ENCODE measurements around the gene DOCK6. TPM values are rescaled to one million over a fixed set of nuclear protein-coding genes. Genes with fewer than 3 reads are reported as not detected.
A peak's percentile ranks its signal among the peaks of the same experiment; 100 is the strongest.
"Not testable (repeated sequence)": the region's sequence is repeated elsewhere in the genome, so short reads cannot be mapped to it uniquely, and the experiment has no call there.

Gene DOCK6
- total and polyA plus RNA-seq, 8 donors, result 65.6 to 111 (median 79.1) TPM

DNA sequence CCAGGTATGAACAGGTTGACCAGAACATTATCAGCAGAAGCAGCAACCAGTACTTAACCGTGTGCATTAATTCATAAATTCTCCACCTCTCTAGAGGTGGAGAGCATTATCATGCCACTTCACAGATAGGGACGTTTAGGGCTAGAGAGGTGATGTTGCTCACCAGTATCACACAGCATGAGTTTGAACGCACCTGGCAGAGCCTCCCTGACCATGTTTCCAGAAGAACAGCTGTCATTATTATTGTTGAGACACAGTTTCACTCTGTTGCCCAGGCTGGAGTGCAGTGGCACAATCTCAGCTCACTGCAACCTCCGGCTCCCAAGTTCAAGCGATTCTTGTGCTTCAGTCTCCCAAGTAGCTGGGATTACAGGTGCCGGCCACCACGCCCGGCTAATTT lies 71.8 kb downstream of the DOCK6 start:
- Histone ChIP-seq H3K27ac (peak overlapping the region; percentile 19 to 69), H3K27me3 (no peaks in the 10 kb centered on the region), H3K4me3 (no peak overlapping the region), H3K4me1 (peaks cover 35 to 62% of the 10 kb centered on the region in 2 donors), H3K9me3 (no peaks in the 10 kb centered on the region), H3K36me3 (peaks cover 0 to 62% of the 10 kb centered on the region in 2 donors)
- intact Hi-C loops (cut with DNase I), result loop anchor here in 1 of 2 donors (10.0 kb wide), 1 partner anchor 46 kb away; no protein-coding TSS in a partner anchor
- DNase-seq (no peak), ATAC-seq (no peak)
- TF ChIP-seq, protein P1, sequence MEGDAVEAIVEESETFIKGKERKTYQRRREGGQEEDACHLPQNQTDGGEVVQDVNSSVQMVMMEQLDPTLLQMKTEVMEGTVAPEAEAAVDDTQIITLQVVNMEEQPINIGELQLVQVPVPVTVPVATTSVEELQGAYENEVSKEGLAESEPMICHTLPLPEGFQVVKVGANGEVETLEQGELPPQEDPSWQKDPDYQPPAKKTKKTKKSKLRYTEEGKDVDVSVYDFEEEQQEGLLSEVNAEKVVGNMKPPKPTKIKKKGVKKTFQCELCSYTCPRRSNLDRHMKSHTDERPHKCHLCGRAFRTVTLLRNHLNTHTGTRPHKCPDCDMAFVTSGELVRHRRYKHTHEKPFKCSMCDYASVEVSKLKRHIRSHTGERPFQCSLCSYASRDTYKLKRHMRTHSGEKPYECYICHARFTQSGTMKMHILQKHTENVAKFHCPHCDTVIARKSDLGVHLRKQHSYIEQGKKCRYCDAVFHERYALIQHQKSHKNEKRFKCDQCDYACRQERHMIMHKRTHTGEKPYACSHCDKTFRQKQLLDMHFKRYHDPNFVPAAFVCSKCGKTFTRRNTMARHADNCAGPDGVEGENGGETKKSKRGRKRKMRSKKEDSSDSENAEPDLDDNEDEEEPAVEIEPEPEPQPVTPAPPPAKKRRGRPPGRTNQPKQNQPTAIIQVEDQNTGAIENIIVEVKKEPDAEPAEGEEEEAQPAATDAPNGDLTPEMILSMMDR (IDR thresholded peaks at IDR 0.05), result no peak

DNA sequence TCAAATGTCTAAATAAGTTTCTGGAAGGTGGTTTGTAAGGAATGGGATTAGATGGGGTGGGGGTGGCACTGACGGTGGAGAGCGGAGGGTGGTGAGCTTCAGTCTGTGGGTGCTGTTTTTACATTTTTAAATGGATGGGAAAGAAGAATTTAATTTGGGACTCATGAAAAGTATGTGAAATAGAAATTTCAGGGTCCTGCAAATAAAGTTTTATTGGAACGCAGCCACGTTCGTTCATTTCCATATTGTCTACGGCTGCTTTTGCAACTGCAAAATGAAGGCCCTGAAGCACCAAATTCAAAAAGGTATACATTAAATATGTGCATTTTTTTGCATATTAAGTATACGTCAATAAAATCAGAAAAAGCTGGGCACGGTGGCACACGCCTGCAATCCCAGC lies 74.9 kb downstream of the DOCK6 start:
- TF ChIP-seq, protein P1 (IDR thresholded peaks at IDR 0.05), result no peak
- H3K27ac ChIP-seq, result no peak overlapping the region

DNA sequence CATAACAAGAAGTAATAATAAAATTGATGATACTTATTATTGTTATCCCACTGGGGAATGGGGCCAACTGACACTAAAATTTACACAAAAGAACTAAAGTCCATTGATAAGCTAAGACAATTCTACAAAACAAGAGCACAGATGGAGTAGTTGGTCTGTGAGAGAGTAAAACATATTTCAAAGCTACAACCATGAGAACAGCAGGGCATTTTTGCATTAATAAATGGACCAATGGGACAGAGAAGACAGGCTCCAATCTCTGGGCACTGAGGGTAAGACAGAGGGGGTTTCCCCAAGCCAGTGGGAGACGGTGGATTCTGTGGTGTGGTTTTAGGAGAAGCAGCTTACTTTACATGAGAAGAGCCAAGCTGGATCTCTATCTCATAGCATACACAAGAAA lies 79.3 kb downstream of the DOCK6 start:
- no peak overlapping the region for H3K4me3 ChIP-seq
- no peak for ATAC-seq

More for the DNA sequence above, 74.9 kb downstream of the DOCK6 start:
- no peaks in the 10 kb centered on the region for H3K9me3 ChIP-seq
- no peak overlapping the region for H3K4me3 ChIP-seq
- ATAC-seq, result no peak
- H3K27me3 ChIP-seq, result no peaks in the 10 kb centered on the region
- H3K36me3 ChIP-seq, result peaks cover 0 to 53% of the 10 kb centered on the region in 2 donors
- H3K4me1 ChIP-seq, result peaks cover 27 to 47% of the 10 kb centered on the region in 2 donors
- no peak for DNase-seq
- intact Hi-C loops (cut with DNase I), result no loop called here

DNA sequence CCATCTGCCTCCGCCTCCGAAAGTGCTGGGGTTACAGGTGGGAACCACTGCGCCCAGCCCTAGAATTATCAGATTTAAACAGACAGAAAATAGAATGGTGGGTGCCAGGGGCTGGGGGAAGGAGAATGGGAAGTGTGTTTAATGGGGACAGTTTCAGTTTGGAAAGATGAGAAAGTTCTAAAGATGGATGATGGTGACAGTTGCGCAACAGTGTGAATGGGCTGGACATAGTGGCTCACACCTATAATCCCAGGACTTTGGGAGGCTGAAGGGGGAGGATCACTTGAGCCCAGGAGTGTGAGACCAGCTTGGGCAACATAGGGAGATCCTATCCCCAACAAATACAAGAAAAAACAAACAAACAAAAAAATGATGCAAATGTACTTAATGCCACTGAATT lies 80.8 kb downstream of the DOCK6 start:
- no peak for ATAC-seq
- TF ChIP-seq, protein P1 (IDR thresholded peaks at IDR 0.05), result no peak
- H3K4me1 ChIP-seq, result peaks cover 4 to 16% of the 10 kb centered on the region in 2 donors
- H3K27ac ChIP-seq, result no peak overlapping the region
- no peak overlapping the region for H3K4me3 ChIP-seq
- no peaks in the 10 kb centered on the region for H3K27me3 ChIP-seq
- H3K36me3 ChIP-seq, result peaks cover 0 to 47% of the 10 kb centered on the region in 2 donors
- intact Hi-C loops (cut with DNase I), result no loop called here
- no peaks in the 10 kb centered on the region for H3K9me3 ChIP-seq
- DNase-seq, result no peak

More for the DNA sequence above, 79.3 kb downstream of the DOCK6 start:
- Histone ChIP-seq H3K4me1 (peaks cover 9 to 21% of the 10 kb centered on the region in 2 donors), H3K27me3 (no peaks in the 10 kb centered on the region), H3K27ac (no peak overlapping the region), H3K9me3 (no peaks in the 10 kb centered on the region), H3K36me3 (peaks cover 0 to 45% of the 10 kb centered on the region in 2 donors)
- intact Hi-C loops (cut with DNase I), result no loop called here
- no peak for DNase-seq
- TF ChIP-seq, protein P1 (IDR thresholded peaks at IDR 0.05), result no peak

DNA sequence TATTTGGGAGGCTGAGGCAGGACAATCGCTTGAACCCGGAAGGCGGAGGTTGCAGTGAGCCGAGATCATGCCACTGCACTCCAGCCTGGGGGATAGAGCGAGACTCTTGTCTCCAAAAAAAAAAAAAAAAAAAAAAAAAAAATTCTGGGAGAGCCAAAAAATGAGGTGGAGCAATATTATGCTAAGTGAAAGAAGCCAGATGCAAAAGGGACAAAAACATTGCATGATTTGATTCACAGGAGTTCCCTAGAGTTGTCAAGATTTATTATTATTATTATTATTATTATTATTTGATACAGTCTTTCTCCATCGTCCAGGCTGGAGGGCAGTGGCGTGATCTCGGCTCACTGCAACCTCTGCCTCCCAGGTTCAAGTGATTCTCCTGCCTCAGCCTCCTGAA lies 81.3 kb downstream of the DOCK6 start:
- H3K9me3 ChIP-seq; H3K27me3 ChIP-seq; ATAC-seq; H3K27ac ChIP-seq; intact Hi-C loops (cut with DNase I); DNase-seq; H3K4me3 ChIP-seq: not testable (repeated sequence)
- Histone ChIP-seq H3K36me3 (peaks cover 0 to 47% of the 10 kb centered on the region in 2 donors), H3K4me1 (peaks cover 4 to 16% of the 10 kb centered on the region in 2 donors)

DNA sequence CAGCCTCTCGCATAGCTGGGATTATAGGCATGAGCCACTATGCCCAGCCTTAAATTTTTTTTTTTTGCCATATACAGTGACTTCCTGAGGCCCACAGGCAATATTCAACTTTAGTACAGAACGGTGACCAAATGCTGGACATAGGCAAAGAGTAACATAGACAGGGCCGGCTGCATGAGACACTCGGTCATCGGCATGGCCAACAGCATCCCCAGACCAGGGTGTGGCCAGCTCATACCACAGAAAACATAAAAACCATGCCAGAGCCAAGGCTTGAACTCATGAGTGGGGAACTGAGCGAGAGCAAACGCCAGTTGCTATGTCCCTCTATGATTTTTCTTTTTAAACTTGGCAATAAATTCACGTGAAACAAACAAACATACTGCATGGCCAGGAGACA lies 82.0 kb downstream of the DOCK6 start:
- ATAC-seq (no peak), DNase-seq (no peak)
- H3K27me3 ChIP-seq, result no peaks in the 10 kb centered on the region
- no peaks in the 10 kb centered on the region for H3K9me3 ChIP-seq
- TF ChIP-seq, protein P1 (IDR thresholded peaks at IDR 0.05), result no peak
- H3K4me3 ChIP-seq, result no peak overlapping the region
- H3K36me3 ChIP-seq, result peaks cover 0 to 48% of the 10 kb centered on the region in 2 donors
- H3K4me1 ChIP-seq, result peaks cover 4 to 16% of the 10 kb centered on the region in 2 donors
- peak overlapping the region in 1 of 2 donors; percentile 48 for H3K27ac ChIP-seq
- intact Hi-C loops (cut with DNase I), result no loop called here
